ENCODE measurements around the gene OSBPL5. TPM values are rescaled to one million over a fixed set of nuclear protein-coding genes. Genes with fewer than 3 reads are reported as not detected.
"Not testable (repeated sequence)": the region's sequence is repeated elsewhere in the genome, so short reads cannot be mapped to it uniquely, and the experiment has no call there.

OSBPL5 gene
- total RNA-seq, 1 donor: 49.7 TPM

GRCh38 chr11:3170756-3171650 is 5.9 kb upstream of the OSBPL5 start:
- no peak overlapping the region for H3K4me3 ChIP-seq (ENCODE audit: low read depth, low read length)
- TF ChIP-seq CTCF (IDR thresholded peaks at IDR 0.05; ENCODE audit: insufficient read depth, low read depth, low read length): no peak
- no peak for DNase-seq (ENCODE audit: low read depth)

GRCh38 chr11:3170044-3170755 is 5.1 kb upstream of the OSBPL5 start:
- TF ChIP-seq CTCF (IDR thresholded peaks at IDR 0.05; ENCODE audit: insufficient read depth, low read depth, low read length): no peak
- DNase-seq (ENCODE audit: low read depth): no peak
- H3K4me3 ChIP-seq (ENCODE audit: low read depth, low read length): no peak overlapping the region

- TF ChIP-seq CTCF (IDR thresholded peaks at IDR 0.05; ENCODE audit: insufficient read depth, low read depth, low read length): no peak
- H3K4me3 ChIP-seq (ENCODE audit: low read depth, low read length): peak overlapping the region; percentile 55
- peak; percentile 77 for DNase-seq (ENCODE audit: low read depth)
Observed at GRCh38 chr11:3169255-3170043, 4.3 kb upstream of the OSBPL5 start.

GRCh38 chr11:3168742-3169254 is 3.7 kb upstream of the OSBPL5 start:
- DNase-seq (ENCODE audit: low read depth): not testable (repeated sequence)
- H3K4me3 ChIP-seq (ENCODE audit: low read depth, low read length): peak overlapping the region; percentile 55

GRCh38 chr11:3167143-3168119 is 2.3 kb upstream of the OSBPL5 start:
- no peak overlapping the region for H3K4me3 ChIP-seq (ENCODE audit: low read depth, low read length)
- TF ChIP-seq CTCF (IDR thresholded peaks at IDR 0.05; ENCODE audit: insufficient read depth, low read depth, low read length): no peak
- DNase-seq (ENCODE audit: low read depth): no peak

GRCh38 chr11:3166268-3167142 is 1.4 kb upstream of the OSBPL5 start:
- no peak for DNase-seq (ENCODE audit: low read depth)
- no peak for TF ChIP-seq CTCF (IDR thresholded peaks at IDR 0.05; ENCODE audit: insufficient read depth, low read depth, low read length)
- H3K4me3 ChIP-seq (ENCODE audit: low read depth, low read length): no peak overlapping the region

Measured in fibroblast of villous mesenchyme (primary cell).